Activated CD4-positive, alpha-beta T cell treated with anti-CD3 and anti-CD28 coated beads for 48 hours (primary cell): ENCODE measurements around the gene SPATA12.

ENCODE experiments used
- DNase-seq: peaks from one replicate; pipeline ENCODE4 v3.0.0-alpha.2; 2020

The SPATA12 gene

GRCh38 chr3:57120451-57121174 is 60.1 kb downstream of the SPATA12 start:
- no peak for DNase-seq
